Caki2 (cell line): ENCODE results near the gene TRIM34. TPM values are rescaled to one million over a fixed set of nuclear protein-coding genes. Genes with fewer than 3 reads are reported as not detected.
A peak's percentile ranks its signal among the peaks of the same experiment; 100 is the strongest.
"Not testable (repeated sequence)": the region's sequence is repeated elsewhere in the genome, so short reads cannot be mapped to it uniquely, and the experiment has no call there.

Source experiments
- DNase-seq: peaks from one replicate; pipeline ENCODE4 v3.0.0-alpha.2; 2015; ENCODE audit warnings: low read depth
- in situ Hi-C: cut with HindIII; loops from 2 replicates; pipeline ENCODE4 v1.10.0; 2016; ENCODE audit warnings: low sequenced_read_pairs, low pct_unique_long_range_greater_than_20kb, mixed read lengths
- total RNA-seq: library from RNA; depleted of rRNA; stranded (reverse); fragments of >200 nt; shearing (Covaris generic); gene quantifications from 2 replicates; pipeline ENCODE4 v1.2.3, GENCODE V29; 2014; ENCODE audit warnings: low replicate concordance

The TRIM34 gene
- total RNA-seq, 1 experiment from 2014 or later: 15.3 TPM

DNA sequence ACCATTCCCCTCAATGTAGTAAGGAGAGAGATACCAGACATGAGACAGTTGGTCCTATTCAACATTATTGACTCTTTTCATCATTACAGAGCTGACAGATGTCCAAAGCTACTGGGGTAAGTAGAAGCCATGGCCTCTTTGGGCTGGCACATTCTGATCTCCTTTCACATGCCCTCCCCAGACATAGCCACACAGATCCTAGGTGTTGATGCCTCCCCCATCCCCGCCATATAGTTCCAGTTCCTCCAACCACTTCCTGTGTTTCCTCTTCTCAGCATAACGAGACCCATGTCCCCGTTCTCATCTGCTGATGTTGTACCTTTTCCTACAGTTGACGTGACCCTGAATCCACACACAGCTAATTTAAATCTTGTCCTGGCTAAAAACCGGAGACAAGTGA lies 14.4 kb upstream of the TRIM34 start:
- DNase-seq: no peak
- in situ Hi-C loops: no loop called here

DNA sequence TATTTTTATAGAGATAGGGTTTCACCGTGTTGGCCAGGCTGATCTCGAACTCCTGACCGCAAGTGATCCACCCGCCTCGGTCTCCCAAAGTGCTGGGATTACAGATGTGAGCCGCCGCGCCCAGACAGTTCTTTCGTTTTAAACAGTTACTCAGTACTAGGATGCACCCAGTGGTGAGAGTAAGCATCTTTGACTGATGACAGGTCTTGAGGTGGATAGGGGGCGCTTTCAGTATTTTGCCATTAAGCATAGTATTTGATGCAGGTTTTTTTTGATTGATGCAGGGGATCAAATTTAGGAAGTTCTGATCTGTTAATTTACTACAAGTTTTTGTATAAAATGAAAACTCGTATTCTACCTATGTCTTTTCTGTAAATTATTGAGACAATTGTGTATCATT lies 13.2 kb upstream of the TRIM34 start:
- DNase-seq: no peak
- in situ Hi-C loops: no loop called here

DNA sequence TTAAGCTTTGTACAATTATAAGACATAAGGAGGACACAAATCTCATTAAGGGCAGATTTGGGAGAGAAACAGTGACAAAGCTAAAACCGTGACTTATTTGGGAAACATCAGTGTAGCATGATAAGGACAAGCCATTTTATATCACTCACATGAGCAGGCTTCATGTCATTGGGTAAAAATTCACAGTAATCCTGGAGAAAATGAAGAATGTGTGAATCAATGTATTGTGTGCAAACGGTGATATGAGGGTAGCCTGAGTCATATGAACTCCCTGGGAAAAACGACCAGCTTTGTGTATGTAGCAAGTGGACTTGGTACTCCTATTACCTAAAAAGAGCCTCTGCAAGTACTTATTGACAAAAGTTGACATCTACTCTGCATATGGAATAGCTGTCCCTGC lies 6.0 kb upstream of the TRIM34 start:
- in situ Hi-C loops: no loop called here
- no peak for DNase-seq

DNA sequence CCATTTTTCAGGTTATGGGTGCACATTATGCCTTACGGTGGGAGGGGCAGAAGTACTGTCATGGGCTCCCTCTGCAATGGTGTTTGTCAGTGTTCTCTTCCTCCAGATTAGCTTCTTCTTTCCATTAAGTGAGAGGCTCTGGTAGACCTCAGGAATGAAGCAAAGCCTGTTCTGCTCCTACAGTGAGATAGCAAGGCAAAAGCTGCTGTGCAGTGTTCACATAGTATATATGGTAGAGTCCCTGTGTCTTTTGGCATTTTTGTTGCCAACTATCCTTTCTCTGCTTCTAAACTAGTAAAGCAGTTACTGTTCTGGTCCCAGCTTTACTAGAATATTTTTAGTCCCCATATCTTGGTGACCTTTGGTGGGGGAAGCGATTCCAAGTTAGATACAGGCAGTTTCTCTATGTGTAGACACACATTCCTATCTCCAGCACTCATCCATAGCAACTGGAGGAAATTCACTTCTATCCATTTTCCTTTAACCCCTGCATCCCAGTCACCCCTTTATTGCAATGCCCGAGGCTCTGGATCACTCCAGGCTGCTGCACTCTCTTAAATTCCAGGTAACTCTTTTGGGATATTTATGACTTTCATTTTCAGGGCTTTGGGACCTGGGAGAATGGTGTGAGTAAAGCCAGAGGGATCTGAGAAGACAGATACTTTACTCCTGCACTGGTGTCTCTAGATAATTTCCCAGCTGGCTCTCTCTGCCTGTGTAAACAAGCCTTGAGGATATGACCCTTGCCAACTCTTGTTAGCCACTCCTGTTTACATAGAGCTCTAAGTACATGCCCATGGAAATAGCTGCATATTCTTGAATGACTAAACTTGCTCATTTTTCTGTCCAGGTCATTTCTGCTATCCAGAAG lies 3.9 kb upstream of the TRIM34 start:
- in situ Hi-C loops: no loop called here

DNA sequence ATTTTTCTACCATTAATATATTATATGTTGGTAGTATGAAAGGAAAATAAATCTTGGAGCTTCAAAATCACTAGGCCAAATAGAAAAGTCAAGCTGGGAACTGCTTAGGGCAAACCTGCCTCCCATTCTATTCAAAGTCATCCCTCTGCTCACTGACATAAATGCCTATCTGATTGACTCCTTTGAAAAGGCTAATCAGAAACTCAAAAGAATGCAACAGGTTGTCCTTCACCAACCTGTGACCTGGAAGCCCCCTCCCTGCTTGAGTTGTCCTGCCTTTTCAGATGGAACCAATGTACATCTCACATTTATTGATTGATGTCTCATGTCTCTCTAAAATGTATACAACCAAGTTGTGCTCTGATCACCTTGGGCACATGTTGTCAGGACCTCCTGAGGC lies 3.2 kb upstream of the TRIM34 start:
- no peak for DNase-seq
- in situ Hi-C loops: no loop called here

More for the DNA sequence above, 3.9 kb upstream of the TRIM34 start:
- DNase-seq: peak; percentile 44

DNA sequence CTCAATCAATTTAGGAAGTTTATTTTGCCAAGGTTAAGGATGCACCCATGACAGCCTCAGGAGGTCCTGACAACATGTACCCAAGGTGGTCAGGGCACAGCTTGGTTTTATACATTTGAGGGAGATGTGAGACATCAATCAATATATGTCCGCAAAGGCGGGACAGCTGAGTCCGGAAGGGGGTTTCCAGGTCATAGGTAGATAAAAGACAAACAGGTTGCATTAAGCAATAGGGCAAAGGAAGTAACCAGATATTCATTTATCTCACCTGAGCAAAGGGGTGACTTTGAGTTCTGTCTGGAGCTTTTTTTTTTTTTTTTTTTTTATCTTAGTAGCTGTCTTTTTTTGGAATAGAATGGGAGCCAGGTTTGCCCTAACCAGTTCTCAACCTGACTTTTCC lies 2.0 kb upstream of the TRIM34 start:
- in situ Hi-C loops: no loop called here
- no peak for DNase-seq

DNA sequence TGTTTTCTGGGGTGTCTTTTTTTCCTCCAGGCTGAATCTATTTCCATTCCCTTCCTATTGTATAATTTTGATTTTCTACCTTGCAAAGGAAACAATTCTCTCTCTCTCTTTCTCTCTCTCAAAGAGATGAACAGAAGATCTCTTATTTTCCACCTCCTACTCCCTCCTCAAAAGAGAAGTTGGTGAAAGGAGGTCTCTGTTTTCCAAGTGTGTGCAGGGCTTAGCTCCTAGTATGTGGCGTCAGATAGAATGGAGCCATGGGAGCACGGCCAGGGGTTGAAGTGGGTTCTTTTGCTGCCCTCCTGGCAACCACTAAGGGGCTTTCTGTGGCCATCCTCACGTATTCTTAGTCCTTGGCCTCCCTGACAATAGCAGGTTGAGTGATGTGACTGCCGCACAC lies 480 bp downstream of the TRIM34 start:
- in situ Hi-C loops: no loop called here

DNA sequence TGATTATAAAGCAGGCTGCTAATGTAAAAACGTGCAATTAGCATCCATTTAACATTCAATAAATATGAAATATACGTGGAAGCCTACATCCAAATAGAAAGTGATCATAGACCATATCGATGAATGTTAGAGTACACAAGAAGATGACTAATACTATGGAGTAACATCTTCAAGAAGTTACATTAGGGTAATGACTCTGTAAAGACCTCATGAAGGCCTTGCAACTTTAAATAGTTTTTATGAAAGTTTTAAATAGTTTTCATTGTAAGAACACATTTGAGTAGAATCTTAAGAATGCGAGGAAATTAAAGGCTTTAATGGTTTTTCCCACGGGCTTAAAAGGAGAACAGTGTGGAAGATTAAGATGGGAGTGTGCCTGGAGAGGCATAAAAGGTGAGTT lies 1.4 kb downstream of the TRIM34 start:
- in situ Hi-C loops: no loop called here
- DNase-seq: no peak

More for the DNA sequence above, 480 bp downstream of the TRIM34 start:
- DNase-seq: no peak

DNA sequence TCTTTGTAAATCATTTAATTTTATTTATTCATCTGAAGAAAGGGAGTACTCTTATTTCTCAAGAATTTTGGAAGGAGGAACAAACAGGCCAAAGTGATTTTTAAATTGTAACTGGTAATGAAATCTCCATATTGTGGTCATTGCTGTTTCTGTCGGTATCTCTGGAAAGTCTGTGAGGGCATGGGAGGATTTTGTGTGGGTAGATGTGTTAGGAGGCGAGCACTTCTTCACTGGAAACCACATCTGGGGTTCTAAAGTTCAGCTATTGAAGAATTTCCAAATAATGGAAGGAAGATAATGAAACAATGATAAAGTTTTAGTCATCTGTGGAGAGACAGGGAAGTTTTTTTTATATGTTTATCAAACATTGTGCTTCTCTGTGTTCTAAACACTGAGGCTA lies 6.6 kb downstream of the TRIM34 start:
- DNase-seq: no peak
- in situ Hi-C loops: no loop called here

DNA sequence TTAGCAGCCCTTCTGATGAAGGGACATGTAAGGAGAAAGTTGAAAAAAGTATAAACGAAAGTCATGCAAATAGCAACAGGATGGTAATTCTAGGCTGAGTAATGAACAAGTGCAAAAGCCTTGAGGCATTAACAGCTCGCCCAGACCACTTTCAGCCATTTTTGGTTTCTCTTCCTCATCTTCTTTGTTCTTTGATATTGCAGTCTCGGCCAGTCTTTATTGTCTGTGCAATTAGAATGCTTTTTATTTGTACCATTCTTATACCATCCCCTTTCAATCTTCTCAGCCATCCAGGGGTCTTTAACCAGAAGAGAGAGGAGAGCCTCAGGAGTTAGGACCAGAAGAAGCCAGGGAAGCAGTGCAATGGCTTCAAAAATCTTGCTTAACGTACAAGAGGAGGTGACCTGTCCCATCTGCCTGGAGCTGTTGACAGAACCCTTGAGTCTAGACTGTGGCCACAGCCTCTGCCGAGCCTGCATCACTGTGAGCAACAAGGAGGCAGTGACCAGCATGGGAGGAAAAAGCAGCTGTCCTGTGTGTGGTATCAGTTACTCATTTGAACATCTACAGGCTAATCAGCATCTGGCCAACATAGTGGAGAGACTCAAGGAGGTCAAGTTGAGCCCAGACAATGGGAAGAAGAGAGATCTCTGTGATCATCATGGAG lies 7.3 kb downstream of the TRIM34 start:
- in situ Hi-C loops: no loop called here
- DNase-seq: no peak

DNA sequence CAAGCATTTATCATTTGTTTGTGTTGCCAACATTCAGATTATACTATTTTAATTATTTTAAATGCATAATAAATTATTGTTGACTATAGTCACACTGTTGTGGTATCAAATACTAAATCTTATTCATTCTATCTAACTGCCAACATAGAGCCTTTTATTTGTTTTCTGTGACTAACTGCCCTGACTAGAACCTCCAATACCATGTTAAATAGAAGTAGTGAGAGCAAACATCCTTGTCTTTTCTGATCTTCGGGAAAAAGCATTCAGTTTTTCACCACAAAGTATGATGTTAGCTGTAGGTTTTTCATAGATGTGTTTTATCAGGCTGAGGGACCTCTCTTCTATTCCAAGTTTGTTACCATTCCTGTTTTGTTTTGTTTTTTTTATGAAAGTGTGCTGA lies 15.2 kb downstream of the TRIM34 start:
- no peak for DNase-seq
- in situ Hi-C loops: no loop called here

DNA sequence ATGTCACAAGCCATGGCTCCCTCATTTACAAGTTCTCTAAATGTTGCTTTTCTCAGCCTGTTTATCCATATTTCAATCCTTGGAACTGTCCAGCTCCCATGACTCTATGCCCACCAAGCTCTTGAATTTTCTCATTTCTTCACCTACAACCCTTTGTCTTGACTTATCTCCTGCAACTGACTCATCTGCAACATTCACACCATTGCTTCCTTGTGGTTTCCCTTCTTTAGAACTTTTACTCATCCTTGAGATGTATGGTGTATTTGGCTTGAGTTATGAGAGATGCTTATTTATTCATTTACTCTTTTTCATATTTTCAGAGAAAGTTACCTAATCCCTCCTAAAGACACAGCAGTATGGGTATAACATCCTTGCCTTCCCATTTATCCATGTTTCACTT lies 18.8 kb downstream of the TRIM34 start:
- no peak for DNase-seq
- in situ Hi-C loops: no loop called here

DNA sequence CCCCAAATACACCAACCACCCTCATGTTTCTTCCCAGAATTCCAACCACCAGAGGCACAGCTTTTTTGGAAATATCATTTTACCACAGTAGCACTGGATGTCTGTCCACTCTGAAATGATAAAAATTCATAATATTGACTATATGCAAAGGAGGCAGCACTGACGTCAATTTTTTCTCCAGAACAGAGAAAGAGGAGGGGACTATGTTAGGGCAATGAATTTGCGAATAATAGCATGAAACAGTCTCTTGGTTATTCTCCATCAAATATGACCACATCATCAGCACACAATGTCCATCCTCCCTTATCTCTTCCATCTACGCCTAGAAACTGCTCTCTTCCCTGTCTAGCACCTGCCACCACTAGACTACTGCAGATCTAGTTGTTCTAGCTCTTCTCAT lies 21.3 kb downstream of the TRIM34 start:
- in situ Hi-C loops: no loop called here
- no peak for DNase-seq

DNA sequence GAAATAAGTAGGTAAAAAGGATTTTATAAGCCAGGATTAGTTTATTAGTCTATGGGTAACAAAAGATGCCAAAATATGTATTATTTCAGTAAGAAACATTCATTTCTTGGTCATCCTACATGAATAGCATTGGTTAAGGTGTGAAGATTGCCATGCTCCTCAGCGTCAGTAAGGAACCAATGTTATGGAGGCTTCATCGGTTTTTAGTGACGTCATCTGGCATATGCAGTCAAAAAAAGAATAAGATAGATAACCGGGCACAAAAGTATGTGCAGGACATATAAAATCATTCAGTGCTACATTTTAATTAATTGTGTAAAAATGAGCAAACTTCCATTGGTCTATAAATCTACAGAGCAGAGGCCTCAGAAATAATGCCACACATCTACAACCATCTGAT lies 30.7 kb downstream of the TRIM34 start:
- in situ Hi-C loops: no loop called here

DNA sequence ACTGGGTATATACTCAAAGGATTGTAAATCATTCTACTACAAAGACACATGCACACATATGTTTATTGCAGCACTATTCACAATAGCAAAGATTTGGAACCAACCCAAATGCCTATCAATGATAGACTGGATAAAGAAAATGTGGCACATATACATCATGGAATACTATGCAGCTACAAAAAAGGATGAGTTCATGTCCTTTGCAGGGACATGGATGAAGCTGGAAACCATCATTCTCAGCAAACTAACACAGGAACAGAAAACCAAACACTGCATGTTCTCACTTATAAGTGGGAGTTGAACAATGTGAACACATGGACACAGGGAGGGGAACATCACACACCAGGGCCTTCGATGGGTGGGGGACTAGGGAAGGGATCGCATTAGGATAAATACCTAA lies 32.2 kb downstream of the TRIM34 start:
- DNase-seq, in situ Hi-C loops: not testable (repeated sequence)

More for the DNA sequence above, 30.7 kb downstream of the TRIM34 start:
- no peak for DNase-seq

DNA sequence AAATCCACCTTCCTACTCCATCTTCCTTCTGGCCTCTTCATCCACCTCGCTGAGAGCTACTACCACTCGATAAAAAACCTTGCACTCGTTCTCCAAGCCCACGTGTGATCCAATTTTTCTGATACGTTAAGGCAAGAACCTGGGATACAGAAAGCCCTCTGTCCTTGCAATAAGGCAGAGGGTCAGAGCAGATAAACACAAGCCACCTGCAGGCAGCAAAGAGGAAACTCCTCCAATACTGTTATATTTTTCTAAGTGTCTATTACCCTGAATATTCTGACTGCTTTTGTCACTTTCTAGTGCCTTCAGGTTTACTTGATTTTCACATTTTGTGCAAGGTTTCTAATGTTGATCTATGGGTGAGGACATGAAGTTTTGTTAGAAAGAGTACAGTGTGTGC lies 33.5 kb downstream of the TRIM34 start:
- in situ Hi-C loops: no loop called here
- no peak for DNase-seq

DNA sequence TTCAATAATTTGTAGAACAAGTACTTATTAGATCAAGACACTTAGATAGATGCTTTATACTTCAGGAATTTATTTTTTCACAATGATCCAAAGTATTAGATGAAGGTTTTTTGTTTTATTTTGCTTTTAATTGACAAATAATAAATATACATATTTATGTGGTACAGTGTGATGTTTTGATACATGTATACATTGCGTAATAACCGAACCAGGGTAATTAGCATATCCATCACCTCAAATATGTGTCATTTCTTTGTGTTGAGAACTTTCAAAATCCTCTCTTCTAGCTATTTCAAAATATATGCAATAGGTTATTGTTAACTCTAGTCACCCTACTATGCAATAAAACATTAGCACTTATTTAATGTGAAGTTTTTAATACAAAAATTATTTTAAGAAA lies 38.7 kb downstream of the TRIM34 start:
- DNase-seq: no peak
- in situ Hi-C loops: no loop called here

DNA sequence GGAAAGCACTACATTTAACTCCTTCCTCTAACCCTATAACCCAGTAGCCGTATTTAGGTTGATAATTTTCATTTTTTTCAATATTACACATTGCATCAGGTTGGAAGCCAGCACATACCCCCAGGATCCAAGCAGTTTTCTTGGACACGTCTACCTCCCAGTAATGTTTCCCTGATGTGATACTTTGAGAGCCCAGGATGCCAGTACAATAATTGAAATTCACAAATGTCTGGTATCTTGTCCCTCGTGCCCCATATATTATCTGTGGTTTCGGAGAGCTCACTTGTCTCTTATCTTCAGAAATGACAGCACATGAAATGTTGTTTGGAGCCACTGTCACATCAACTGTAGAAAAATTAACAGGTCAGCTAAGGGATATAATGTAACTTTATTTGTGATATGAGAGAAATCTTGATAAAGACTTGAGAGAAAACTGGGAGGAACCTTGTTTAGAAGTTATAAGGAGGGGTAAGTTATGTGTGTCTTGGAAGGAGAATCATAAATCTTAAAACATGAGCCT lies 40.3 kb downstream of the TRIM34 start:
- no peak for DNase-seq
- in situ Hi-C loops: no loop called here

DNA sequence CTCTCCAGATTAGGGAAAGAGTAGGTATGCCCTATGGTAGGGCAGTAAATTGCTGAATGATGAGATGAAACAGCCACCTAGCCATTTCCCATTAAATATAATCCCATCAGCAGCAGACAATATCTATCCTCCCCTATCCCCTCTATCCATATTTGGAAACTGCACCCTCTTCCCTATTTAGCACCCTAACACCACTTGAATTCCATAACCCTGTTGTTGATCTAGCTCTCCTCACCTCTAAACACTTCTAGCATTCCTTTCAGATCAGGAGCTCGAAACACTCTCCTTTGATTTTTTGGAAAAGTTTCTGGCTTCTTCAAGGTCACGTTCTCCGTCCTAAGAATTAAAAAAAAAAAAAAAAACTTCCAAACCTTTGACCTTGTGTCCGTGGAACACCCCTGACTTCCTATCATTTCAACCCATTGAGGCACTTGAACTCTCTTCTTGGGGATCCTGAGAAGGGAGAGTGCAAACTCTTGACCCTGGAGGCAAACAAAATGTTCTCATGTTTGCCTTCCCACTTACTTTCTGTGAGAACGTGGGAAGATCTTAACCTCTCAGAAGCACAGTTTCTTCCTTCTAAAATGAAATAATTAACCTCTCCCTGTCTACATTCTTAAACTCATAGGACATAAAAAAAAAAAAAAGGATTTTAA lies 41.1 kb downstream of the TRIM34 start:
- no peak for DNase-seq
- in situ Hi-C loops: no loop called here
